ENCODE measurements around the gene POLR3A. TPM values are rescaled to one million over a fixed set of nuclear protein-coding genes. Genes with fewer than 3 reads are reported as not detected.
A peak's percentile ranks its signal among the peaks of the same experiment; 100 is the strongest.
"Not testable (repeated sequence)": the region's sequence is repeated elsewhere in the genome, so short reads cannot be mapped to it uniquely, and the experiment has no call there.

The POLR3A gene
- total RNA-seq: 10 to 100 TPM; 11.9 to 18.9 (median 15.8) TPM
- polyA plus RNA-seq: 1 to 10 TPM; 2.7 to 4.3 (median 3.3) TPM
- long read RNA-seq, donor 1, partial matches to known transcripts: 2,495 of 3,396 reads
- long read RNA-seq, donor 1, other reads (novel, unspliced or antisense): 901 of 3,396 reads
- long read RNA-seq, donor 2, partial matches to known transcripts: 2,879 of 4,049 reads
- long read RNA-seq, donor 2, other reads (novel, unspliced or antisense): 1,170 of 4,049 reads

- Histone ChIP-seq H3K4me1 (peaks cover 14 to 53% (median 31%) of the 10 kb centered on the region in 6 donors), H3K27me3 (replicated peaks in 1 of 7) (no peaks in the 10 kb centered on the region), H3K4me3 (peak within 1 kb of the TSS; percentile 53 to 100 (median 92)), H3K36me3 (peaks cover 10 to 21% (median 18%) of the 10 kb centered on the region in 6 donors), H3K27ac (peak within 1 kb of the TSS; percentile 64 to 90 (median 87)), H3K9me3 (no peaks in the 10 kb centered on the region)
- TF ChIP-seq, protein P1, sequence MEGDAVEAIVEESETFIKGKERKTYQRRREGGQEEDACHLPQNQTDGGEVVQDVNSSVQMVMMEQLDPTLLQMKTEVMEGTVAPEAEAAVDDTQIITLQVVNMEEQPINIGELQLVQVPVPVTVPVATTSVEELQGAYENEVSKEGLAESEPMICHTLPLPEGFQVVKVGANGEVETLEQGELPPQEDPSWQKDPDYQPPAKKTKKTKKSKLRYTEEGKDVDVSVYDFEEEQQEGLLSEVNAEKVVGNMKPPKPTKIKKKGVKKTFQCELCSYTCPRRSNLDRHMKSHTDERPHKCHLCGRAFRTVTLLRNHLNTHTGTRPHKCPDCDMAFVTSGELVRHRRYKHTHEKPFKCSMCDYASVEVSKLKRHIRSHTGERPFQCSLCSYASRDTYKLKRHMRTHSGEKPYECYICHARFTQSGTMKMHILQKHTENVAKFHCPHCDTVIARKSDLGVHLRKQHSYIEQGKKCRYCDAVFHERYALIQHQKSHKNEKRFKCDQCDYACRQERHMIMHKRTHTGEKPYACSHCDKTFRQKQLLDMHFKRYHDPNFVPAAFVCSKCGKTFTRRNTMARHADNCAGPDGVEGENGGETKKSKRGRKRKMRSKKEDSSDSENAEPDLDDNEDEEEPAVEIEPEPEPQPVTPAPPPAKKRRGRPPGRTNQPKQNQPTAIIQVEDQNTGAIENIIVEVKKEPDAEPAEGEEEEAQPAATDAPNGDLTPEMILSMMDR (IDR thresholded peaks at IDR 0.05 in 8 of 11, conservative IDR thresholded peaks at IDR 0.05 in 3 of 11): peak; percentile 48 to 95 (median 74)
- TF ChIP-seq POLR2AphosphoS5 (IDR thresholded peaks at IDR 0.05): peak; percentile 86 to 92 (median 91)
- no peak for TF ChIP-seq POLR2A (IDR thresholded peaks at IDR 0.05)
- DNase-seq: peak; percentile 95
- intact Hi-C loops (cut with DNase I; ENCODE audit: low total_unique reads): no loop called here
- 0 to 1% (median 0%) methylated on average over 35 of the region's 35 CpGs for WGBS, 5 donors
These were observed at the start of gene POLR3A for GRCh38 chr10:78029269-78030226. TSS of gene POLR3A (minus strand) at chr10:78029515. CDS start at chr10:78029407, 108 bp downstream.

DNA sequence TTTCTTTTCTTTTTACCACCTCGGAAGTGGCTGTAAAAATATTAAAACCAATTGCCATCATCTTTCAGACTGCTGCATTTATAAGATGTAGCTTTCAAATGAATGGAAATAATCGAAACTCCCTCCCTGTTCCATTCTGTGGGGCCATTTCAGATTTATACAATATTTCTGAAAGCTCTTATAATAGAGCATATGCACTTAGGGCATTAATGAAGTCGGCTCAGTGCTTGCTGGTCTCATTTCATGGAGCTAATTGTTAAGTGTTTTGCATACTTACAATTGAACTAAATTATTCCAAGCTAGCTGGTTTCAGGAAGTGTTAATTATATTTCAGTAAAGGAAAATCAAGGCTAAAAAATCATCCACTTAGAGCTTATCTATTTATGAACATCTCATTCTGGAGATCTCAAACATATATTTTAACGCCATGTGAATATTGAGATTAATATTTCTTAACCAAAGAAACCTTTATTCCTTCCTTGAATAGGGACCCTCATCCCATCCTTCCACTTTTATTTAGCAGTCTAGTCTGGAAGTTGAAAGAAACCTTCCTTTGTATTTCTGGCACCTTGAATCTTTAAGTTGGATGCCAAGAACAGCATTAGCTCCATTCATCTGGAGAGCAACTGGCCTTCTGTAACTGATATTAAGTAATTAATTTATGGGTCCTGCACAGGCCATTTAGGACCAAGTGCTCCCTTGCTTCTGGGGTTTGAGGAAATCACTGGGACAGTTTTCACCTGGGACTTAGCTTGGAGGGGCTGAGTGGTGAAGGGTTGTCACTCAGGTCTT, 49.4 kb upstream of the POLR3A start:
- H3K4me3 ChIP-seq: no peak overlapping the region
- DNase-seq: no peak
- intact Hi-C loops (cut with DNase I; ENCODE audit: low total_unique reads): no loop called here
- TF ChIP-seq POLR2A (IDR thresholded peaks at IDR 0.05) (no peak), POLR2AphosphoS5 (IDR thresholded peaks at IDR 0.05) (no peak)
- TF ChIP-seq, protein P1 (IDR thresholded peaks at IDR 0.05 in 8 of 11, conservative IDR thresholded peaks at IDR 0.05 in 3 of 11): no peak
- no peaks in the 10 kb centered on the region for H3K4me1 ChIP-seq
- peaks cover 0 to 13% (median 0%) of the 10 kb centered on the region in 8 donors for H3K9me3 ChIP-seq
- WGBS, 5 donors: 74 to 88% (median 82%) methylated on average over 4 of the region's 4 CpGs
- H3K27ac ChIP-seq: no peak overlapping the region
- H3K36me3 ChIP-seq: no peaks in the 10 kb centered on the region
- no peaks in the 10 kb centered on the region for H3K27me3 ChIP-seq (replicated peaks in 1 of 7)

GRCh38 chr10:78075806-78076205, 46.5 kb upstream of the POLR3A start:
- intact Hi-C loops (cut with DNase I; ENCODE audit: low total_unique reads); DNase-seq; H3K27ac ChIP-seq; H3K4me3 ChIP-seq; H3K27me3 ChIP-seq (replicated peaks in 1 of 7); H3K4me1 ChIP-seq; H3K36me3 ChIP-seq: not testable (repeated sequence)
- H3K9me3 ChIP-seq: peaks cover 0 to 13% (median 0%) of the 10 kb centered on the region in 8 donors
- 91 to 98% (median 96%) methylated on average over 9 to 28 of the region's 29 CpGs for WGBS, 5 donors

DNA sequence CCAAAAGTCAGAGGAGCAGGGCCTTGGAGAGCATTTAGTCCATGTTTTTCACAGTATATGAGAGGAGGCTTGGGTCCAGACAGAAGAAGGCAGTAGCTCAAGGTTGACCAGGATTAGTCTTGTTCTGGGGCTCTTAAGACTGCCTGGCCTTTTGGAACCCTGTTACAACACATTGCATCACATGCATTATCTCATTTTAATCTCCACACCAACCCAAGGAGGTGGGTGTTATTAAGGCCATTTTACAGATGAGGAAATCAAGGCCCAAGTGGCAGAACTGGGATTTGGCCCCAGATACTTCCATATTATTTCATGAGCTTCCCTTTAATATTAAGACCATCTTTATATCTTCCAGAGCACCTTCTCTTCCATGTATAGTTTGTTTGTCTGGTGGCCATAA, 43.2 kb upstream of the POLR3A start:
- intact Hi-C loops (cut with DNase I; ENCODE audit: low total_unique reads): no loop called here
- no peaks in the 10 kb centered on the region for H3K27me3 ChIP-seq (replicated peaks in 1 of 7)
- no peak for DNase-seq
- H3K27ac ChIP-seq: no peak overlapping the region
- H3K9me3 ChIP-seq: peaks cover 0 to 13% (median 0%) of the 10 kb centered on the region in 8 donors
- TF ChIP-seq POLR2A (IDR thresholded peaks at IDR 0.05) (no peak), POLR2AphosphoS5 (IDR thresholded peaks at IDR 0.05) (no peak)
- TF ChIP-seq, protein P1 (IDR thresholded peaks at IDR 0.05 in 8 of 11, conservative IDR thresholded peaks at IDR 0.05 in 3 of 11): no peak
- no peaks in the 10 kb centered on the region for H3K36me3 ChIP-seq
- peaks cover 0 to 6% (median 0%) of the 10 kb centered on the region in 6 donors for H3K4me1 ChIP-seq
- H3K4me3 ChIP-seq: no peak overlapping the region
